HepG2 (cell line): Measurements from ENCODE around the gene SRD5A3. TPM values are rescaled to one million over a fixed set of nuclear protein-coding genes. Genes with fewer than 3 reads are reported as not detected.

Source experiments
- ATAC-seq: fragments of 200-7000 bp; cut with Tn5 transposase; 3 replicates; pipeline ENCODE4 v1.9.1; 2020; ENCODE audit warnings: mild to moderate bottlenecking, moderate library complexity
- BruUV-seq: library from RNA; stranded (reverse); fragments of 400-500 nt; replicated peaks from 2 replicates; lab custom pipeline; 2021; lab: Mats Ljungman, UMichigan
- CTCF ChIA-PET: fragments of 300-600 bp; formaldehyde crosslinking; extraction: SDS; loops from one replicate; lab custom pipeline; 2021; ENCODE audit warnings: low total read pairs, inconsistent platforms, low intra/inter-chr PET ratio; lab: Yijun Ruan, JAX
- POLR2A ChIA-PET: fragments of 350-600 bp; sonication (Branson Sonifier 250); formaldehyde crosslinking; loops from one replicate; lab custom pipeline; 2020; ENCODE audit warnings: antibody characterized with exemption, inconsistent platforms; lab: Yijun Ruan, JAX
- DNase-seq: peaks from one replicate; pipeline ENCODE4 v3.0.0-alpha.2; 2015; ENCODE audit warnings: low spot score
- FAIRE-seq: peaks from 3 replicates; lab custom pipeline; 2011; peaks lifted over from hg19 to GRCh38; lab: Jason Lieb, UNC
- H2AFZ ChIP-seq: one replicate; pipeline ENCODE4 v1.6.1; 2011; ENCODE audit warnings: low read length, inconsistent platforms
- H3K27ac ChIP-seq: fragments of 300-600 bp; 3 replicates; pipeline ENCODE4 v1.8.0; 2011; ENCODE audit warnings: mixed run types, mild to moderate bottlenecking, mixed read lengths, low read length, inconsistent platforms; ENCODE audit not compliant: insufficient read depth; ENCODE audit errors: extremely low read length
- H3K27me3 ChIP-seq, 2 experiments: fragments of 200-600 bp in 1 of 2; 2 replicates in 1 of 2; 3 replicates in 1 of 2; pipeline versions ENCODE4 v1.6.0 to v1.8.0; 2011; ENCODE audit warnings: low read length in 2 of 2, mild to moderate bottlenecking in 2 of 2, moderate library complexity in 2 of 2, inconsistent platforms in 1 of 2; ENCODE audit not compliant: insufficient read depth in 2 of 2, control insufficient read depth in 1 of 2
- H3K36me3 ChIP-seq, 2 experiments: fragments of 200-600 bp in 1 of 2; replicated peaks in 1 of 2; 2 replicates in 1 of 2; 3 replicates in 1 of 2; pipeline versions ENCODE4 v1.5.1 to v1.8.0; 2011; ENCODE audit warnings: low read length in 2 of 2, inconsistent platforms in 1 of 2; ENCODE audit not compliant: insufficient read depth in 2 of 2, control insufficient read depth in 1 of 2
- H3K4me1 ChIP-seq: 2 replicates; pipeline ENCODE4 v1.5.1; 2012; ENCODE audit warnings: low read length, inconsistent platforms; ENCODE audit not compliant: insufficient read depth
- H3K4me2 ChIP-seq: 2 replicates; pipeline ENCODE4 v1.6.0; 2011; ENCODE audit warnings: low read depth, low read length, inconsistent platforms
- H3K4me3 ChIP-seq, 3 experiments: fragments of 200-600 bp in 1 of 3; sonication (generic), shearing (Covaris generic) in 1 of 3; replicated peaks in 1 of 3; 2 replicates each; pipeline ENCODE4 v1.5.1; 2011 to 2016; ENCODE audit warnings: low read length in 3 of 3, inconsistent platforms in 2 of 3, low read depth in 2 of 3, mild to moderate bottlenecking in 2 of 3, control low read depth in 1 of 3, mixed read lengths in 1 of 3; ENCODE audit not compliant: insufficient read depth in 1 of 3
- H3K79me2 ChIP-seq: one replicate; pipeline ENCODE4 v1.6.1; 2011; ENCODE audit warnings: low read length, inconsistent platforms; ENCODE audit not compliant: insufficient read depth
- H3K9ac ChIP-seq: 2 replicates; pipeline ENCODE4 v1.6.0; 2011; ENCODE audit warnings: mild to moderate bottlenecking, low read depth, low read length, inconsistent platforms; ENCODE audit not compliant: insufficient read depth
- H3K9me3 ChIP-seq: 2 replicates; pipeline ENCODE4 v1.5.1; 2012; ENCODE audit warnings: mild to moderate bottlenecking, low read length
- H4K20me1 ChIP-seq: 2 replicates; pipeline ENCODE4 v1.6.0; 2011; ENCODE audit warnings: inconsistent platforms, mild to moderate bottlenecking, low read length, moderate library complexity; ENCODE audit not compliant: insufficient read depth
- ATAD3A ChIP-seq: sonication (generic); formaldehyde crosslinking; IDR thresholded peaks from 2 replicates; pipeline ENCODE4 v1.4.0; 2020; ENCODE audit warnings: missing genetic modification reagents
- ATF5 ChIP-seq: sonication (generic); formaldehyde crosslinking; IDR thresholded peaks from 2 replicates; pipeline ENCODE4 v1.4.0; 2020; ENCODE audit warnings: mild to moderate bottlenecking, low read depth, missing genetic modification reagents
- DNMT1 ChIP-seq: sonication (generic); formaldehyde crosslinking; IDR thresholded peaks from 2 replicates; pipeline ENCODE4 v1.5.1; 2020; ENCODE audit warnings: mild to moderate bottlenecking, missing genetic modification reagents
- EED ChIP-seq: sonication (generic); formaldehyde crosslinking; IDR thresholded peaks from 2 replicates; pipeline ENCODE4 v1.5.0; 2020; ENCODE audit warnings: mild to moderate bottlenecking, missing genetic modification reagents
- ETV5 ChIP-seq: IDR thresholded peaks from 2 replicates; pipeline ENCODE4 v1.6.1; 2018; ENCODE audit warnings: missing biosample characterization, missing genetic modification reagents, inconsistent platforms, borderline replicate concordance
- FOXO4 ChIP-seq: sonication (generic); formaldehyde crosslinking; conservative IDR thresholded peaks from 2 replicates; pipeline ENCODE4 v1.8.1; 2023; ENCODE audit warnings: missing genetic modification reagents
- HHEX ChIP-seq: IDR thresholded peaks from 2 replicates; pipeline ENCODE4 v1.6.1; 2016; ENCODE audit warnings: control low read depth
- MIXL1 ChIP-seq: IDR thresholded peaks from 2 replicates; pipeline ENCODE4 v1.6.1; 2016
- NAIF1 ChIP-seq: sonication (generic); formaldehyde crosslinking; IDR thresholded peaks from 2 replicates; pipeline ENCODE4 v1.5.0; 2020; ENCODE audit warnings: mild to moderate bottlenecking, missing genetic modification reagents, borderline replicate concordance
- STAT5B ChIP-seq: sonication (generic); formaldehyde crosslinking; IDR thresholded peaks from 2 replicates; pipeline ENCODE4 v1.4.0; 2020; ENCODE audit warnings: missing genetic modification reagents
- ZNF432 ChIP-seq: sonication (generic); formaldehyde crosslinking; IDR thresholded peaks from 2 replicates; pipeline ENCODE4 v1.5.0; 2020; ENCODE audit warnings: missing genetic modification reagents, mild to moderate bottlenecking, borderline replicate concordance
- WGBS: methylation state at CpG from one replicate; pipeline ENCODE4 v1.1.6; 2017; ENCODE audit warnings: low lambda C conversion rate; 5-methylcytosine and 5-hydroxymethylcytosine counted together
- in situ Hi-C: cut with HindIII; loops from 2 replicates; pipeline ENCODE4 v1.10.0; 2017; ENCODE audit warnings: low pct_unique_long_range_greater_than_20kb; ENCODE audit not compliant: extremely low pct_ligation_motif_present
- intact Hi-C: fragments of 100-400 bp; cut with micrococcal nuclease; formaldehyde crosslinking; loops from one replicate; pipeline ENCODE4 v1.10.0; 2022; ENCODE audit not compliant: unreplicated experiment
- polyA plus RNA-seq, 8 experiments: library from polyadenylated mRNA; depleted of rRNA in 3 of 8; stranded (reverse) in 7 of 8; unstranded in 1 of 8; fragments of >200 nt; fragmentation: Illumina TruSeq in 4 of 8; extraction: Trizol in 4 of 8; gene quantifications; 2 replicates each; pipeline versions ENCODE4 v1.2.1 to v1.2.3, GENCODE V29; 2011 to 2016; ENCODE audit warnings: low read depth in 4 of 8, missing spikeins in 1 of 8, mixed read lengths in 1 of 8; ENCODE audit not compliant: insufficient read depth in 1 of 8
- total RNA-seq, 5 experiments: library from RNA; depleted of rRNA; stranded (reverse); fragments of >200 nt; fragmentation: Illumina TruSeq; extraction: Trizol; gene quantifications; 2 replicates each; pipeline ENCODE4 v1.2.3, GENCODE V29; 2016; ENCODE audit warnings: low read depth in 1 of 5

Gene SRD5A3
- total and polyA plus RNA-seq, 2 of the 13 experiments (the other 11 are each of a cell fraction or from before 2014, with no cell fraction given), result 12.4 to 18.4 TPM

GRCh38 chr4:55318175-55319129 lies 27.6 kb upstream of the SRD5A3 start:
- Histone ChIP-seq H3K4me2 (no peak overlapping the region), H3K27ac (no peak overlapping the region), H3K9ac (no peak overlapping the region), H3K4me3 (no peak overlapping the region), H3K9me3 (no peaks in the 10 kb centered on the region), H2AFZ (no peak overlapping the region), H3K4me1 (no peaks in the 10 kb centered on the region), H3K36me3 (no peaks in the 10 kb centered on the region), H3K27me3 (peaks cover 0 to 3% of the 10 kb centered on the region in 2 experiments; a peak in 1 of 5 replicates), H4K20me1 (no peaks in the 10 kb centered on the region), H3K79me2 (no peaks in the 10 kb centered on the region)
- intact Hi-C loops, result loop anchor here (10.0 kb wide), 1 partner anchor 416 kb away; no protein-coding TSS in a partner anchor
- ChIA-PET POLR2A (no interaction called here), CTCF (no interaction called here)
- in situ Hi-C loops, result loop anchor here (25.0 kb wide), 1 partner anchor 631 kb away; no protein-coding TSS in a partner anchor
- TF ChIP-seq ZNF432, result no peak
- TF ChIP-seq FOXO4, result no peak
- TF ChIP-seq EED, result no peak
- TF ChIP-seq HHEX, result no peak
- TF ChIP-seq DNMT1 (CRISPR knock-in tag), result no peak
- TF ChIP-seq ATF5 (CRISPR knock-in tag), result no peak
- no peak for TF ChIP-seq STAT5B (CRISPR knock-in tag)
- TF ChIP-seq ATAD3A (CRISPR knock-in tag), result no peak
- TF ChIP-seq NAIF1 (CRISPR knock-in tag), result no peak
- TF ChIP-seq MIXL1 (CRISPR knock-in tag), result no peak
- TF ChIP-seq ETV5 (CRISPR knock-in tag), result no peak
- DNase-seq (no peak), FAIRE-seq (no peak), ATAC-seq (no peak)
- no TSS peak for BruUV-seq
- WGBS, result 3% methylated on average over 5 of the region's 5 CpGs
